H1 (cell line): ENCODE data around the gene CWC27. TPM values are rescaled to one million over a fixed set of nuclear protein-coding genes. Genes with fewer than 3 reads are reported as not detected.

Source experiments
- CTCF ChIA-PET: fragments of 300-600 bp; sonication (Branson Sonifier 250); formaldehyde crosslinking; loops from one replicate; lab custom pipeline; 2021; ENCODE audit not compliant: partially characterized antibody; lab: Charles Lee
- POLR2A ChIA-PET: fragments of 300-600 bp; sonication (Branson Sonifier 250); formaldehyde crosslinking; loops from one replicate; lab custom pipeline; 2021; ENCODE audit warnings: inconsistent platforms; ENCODE audit not compliant: partially characterized antibody; lab: Charles Lee
- DNase-seq, 2 experiments: peaks; one replicate each; pipeline versions ENCODE4 v3.0.0 to v3.0.0-alpha.2; 2010 to 2022; ENCODE audit warnings: low spot score in 2 of 2, low read depth in 1 of 2, mixed read lengths in 1 of 2
- FAIRE-seq: peaks from 2 replicates; lab custom pipeline; 2011; peaks lifted over from hg19 to GRCh38; lab: Jason Lieb, UNC
- H2AFZ ChIP-seq: 2 replicates; pipeline ENCODE4 v1.8.1; 2012; ENCODE audit warnings: low read length, inconsistent platforms
- H2AK5ac ChIP-seq: 2 replicates; pipeline ENCODE4 v1.6.1; 2013; ENCODE audit warnings: low read depth, low read length
- H2BK120ac ChIP-seq: replicated peaks from 2 replicates; pipeline ENCODE3; 2013; ENCODE audit warnings: low read depth, low read length, inconsistent platforms
- H2BK12ac ChIP-seq: 2 replicates; pipeline ENCODE4 v1.6.1; 2013; ENCODE audit warnings: low read depth, low read length
- H2BK15ac ChIP-seq: 2 replicates; pipeline ENCODE4 v1.6.1; 2013; ENCODE audit warnings: low read length
- H2BK20ac ChIP-seq: 2 replicates; pipeline ENCODE4 v1.6.1; 2013; ENCODE audit warnings: low read length
- H2BK5ac ChIP-seq: 2 replicates; pipeline ENCODE4 v1.6.1; 2013; ENCODE audit warnings: low read depth, low read length
- H3K14ac ChIP-seq: 2 replicates; pipeline ENCODE4 v1.6.1; 2013; ENCODE audit warnings: inconsistent platforms; ENCODE audit not compliant: insufficient read length
- H3K18ac ChIP-seq: 2 replicates; pipeline ENCODE4 v1.6.1; 2013; ENCODE audit warnings: low read length; ENCODE audit errors: extremely low read depth
- H3K23ac ChIP-seq: 2 replicates; pipeline ENCODE4 v1.6.1; 2013; ENCODE audit warnings: inconsistent platforms; ENCODE audit not compliant: insufficient read length
- H3K23me2 ChIP-seq: 2 replicates; pipeline ENCODE4 v1.6.1; 2013; ENCODE audit warnings: low read depth, low read length
- H3K27ac ChIP-seq: 2 replicates; pipeline ENCODE4 v1.6.1; 2011; ENCODE audit warnings: low read depth, low read length, inconsistent platforms
- H3K27me3 ChIP-seq, 4 experiments: replicated peaks in 1 of 4; 1 replicate in 1 of 4; 2 replicates in 3 of 4; pipeline versions ENCODE4 v1.6.1 to v1.8.1; 2011 to 2013; ENCODE audit warnings: low read length in 3 of 4, mild to moderate bottlenecking in 3 of 4, inconsistent platforms in 2 of 4, mixed read lengths in 2 of 4, moderate library complexity in 1 of 4; ENCODE audit not compliant: control insufficient read depth in 3 of 4, insufficient read depth in 3 of 4; ENCODE audit errors: extremely low read depth in 1 of 4
- H3K36me3 ChIP-seq, 4 experiments: 2 replicates each; pipeline versions ENCODE4 v1.6.1 to v1.8.1; 2011 to 2013; ENCODE audit warnings: mild to moderate bottlenecking in 4 of 4, low read length in 3 of 4, moderate library complexity in 2 of 4, control low read depth in 1 of 4, inconsistent platforms in 1 of 4; ENCODE audit not compliant: insufficient read depth in 4 of 4, control insufficient read depth in 2 of 4
- H3K4ac ChIP-seq: replicated peaks from 2 replicates; pipeline ENCODE3; 2013; ENCODE audit warnings: low read length, low read depth, mixed read lengths, inconsistent platforms; ENCODE audit not compliant: insufficient read length
- H3K4me1 ChIP-seq, 4 experiments: replicated peaks in 1 of 4; 1 replicate in 1 of 4; 2 replicates in 3 of 4; pipeline versions ENCODE4 v1.6.1 to v1.8.1; 2011 to 2013; ENCODE audit warnings: low read length in 3 of 4, inconsistent platforms in 2 of 4, mixed read lengths in 1 of 4; ENCODE audit not compliant: insufficient read depth in 4 of 4, control insufficient read depth in 3 of 4
- H3K4me2 ChIP-seq, 2 experiments: 2 replicates each; pipeline versions ENCODE4 v1.6.1 to v1.8.1; 2011 to 2013; ENCODE audit warnings: low read depth in 2 of 2, low read length in 2 of 2, control low read depth in 1 of 2, inconsistent platforms in 1 of 2, mild to moderate bottlenecking in 1 of 2; ENCODE audit not compliant: insufficient read depth in 1 of 2
- H3K4me3 ChIP-seq, 4 experiments: fragments of 200-600, 300-600 bp in 1 of 4; sonication (generic), shearing (Covaris generic), sonication (Bioruptor Twin) in 1 of 4; 2 replicates each; pipeline versions ENCODE4 v1.5.1 to v1.8.1; 2011 to 2016; ENCODE audit warnings: low read length in 4 of 4, low read depth in 3 of 4, control low read depth in 2 of 4, inconsistent platforms in 2 of 4, mild to moderate bottlenecking in 2 of 4, mixed read lengths in 1 of 4, moderate library complexity in 1 of 4; ENCODE audit not compliant: insufficient read depth in 2 of 4; ENCODE audit errors: extremely low read depth in 1 of 4
- H3K56ac ChIP-seq: replicated peaks from 2 replicates; pipeline ENCODE3; 2013; ENCODE audit warnings: low read depth, mild to moderate bottlenecking, mixed read lengths, low read length, inconsistent platforms; ENCODE audit not compliant: insufficient read length
- H3K79me1 ChIP-seq: 2 replicates; pipeline ENCODE4 v1.6.1; 2013; ENCODE audit warnings: low read depth, low read length, control low read depth
- H3K79me2 ChIP-seq, 2 experiments: 2 replicates each; pipeline versions ENCODE4 v1.6.1 to v1.8.1; 2012 to 2013; ENCODE audit warnings: low read length in 2 of 2, mild to moderate bottlenecking in 2 of 2, inconsistent platforms in 1 of 2; ENCODE audit not compliant: insufficient read depth in 2 of 2, control insufficient read depth in 1 of 2
- H3K9ac ChIP-seq, 4 experiments: replicated peaks in 1 of 4; 1 replicate in 1 of 4; 2 replicates in 3 of 4; pipeline versions ENCODE4 v1.6.1 to v1.8.1; 2011 to 2013; ENCODE audit warnings: low read depth in 3 of 4, low read length in 3 of 4, control low read depth in 2 of 4, mild to moderate bottlenecking in 2 of 4, moderate library complexity in 2 of 4, inconsistent platforms in 1 of 4; ENCODE audit errors: extremely low read depth in 1 of 4
- H3K9me3 ChIP-seq, 2 experiments: 2 replicates each; pipeline versions ENCODE4 v1.6.1 to v1.8.1; 2012 to 2013; ENCODE audit warnings: mild to moderate bottlenecking in 2 of 2, moderate library complexity in 2 of 2, control low read depth in 1 of 2, inconsistent platforms in 1 of 2, low read depth in 1 of 2, low read length in 1 of 2, mixed read lengths in 1 of 2; ENCODE audit not compliant: insufficient read depth in 2 of 2
- H4K20me1 ChIP-seq, 2 experiments: replicated peaks in 1 of 2; 2 replicates each; pipeline versions ENCODE3 to v1.8.1; 2011 to 2013; ENCODE audit warnings: inconsistent platforms in 2 of 2, low read length in 2 of 2, mild to moderate bottlenecking in 1 of 2; ENCODE audit not compliant: insufficient read depth in 2 of 2, control insufficient read depth in 1 of 2
- H4K5ac ChIP-seq: 2 replicates; pipeline ENCODE4 v1.6.1; 2013; ENCODE audit warnings: low read length, low read depth, mixed read lengths, inconsistent platforms; ENCODE audit not compliant: insufficient read length
- H4K8ac ChIP-seq: 2 replicates; pipeline ENCODE4 v1.8.0; 2013; ENCODE audit warnings: mild to moderate bottlenecking, moderate library complexity, low read length, inconsistent platforms; ENCODE audit not compliant: insufficient read depth; ENCODE audit errors: extremely low read depth
- H4K91ac ChIP-seq: replicated peaks from 2 replicates; pipeline ENCODE3; 2013; ENCODE audit warnings: low read length, mixed read lengths, inconsistent platforms; ENCODE audit not compliant: insufficient read length
- ATF3 ChIP-seq: IDR thresholded peaks from 2 replicates; pipeline ENCODE4 v1.6.1; 2011; ENCODE audit warnings: low read depth, mild to moderate bottlenecking, low read length; ENCODE audit not compliant: insufficient read depth
- BRCA1 ChIP-seq: IDR thresholded peaks from 2 replicates; pipeline ENCODE4 v1.6.1; 2012; ENCODE audit warnings: low read depth, low read length, improper control_type of control experiment
- EP300 ChIP-seq, 2 experiments: IDR thresholded peaks; 1 replicate in 1 of 2; 2 replicates in 1 of 2; pipeline ENCODE4 v1.6.1; 2011 to 2012; ENCODE audit warnings: low read depth in 2 of 2, low read length in 2 of 2, mild to moderate bottlenecking in 2 of 2, borderline replicate concordance in 1 of 2, inconsistent platforms in 1 of 2, moderate library complexity in 1 of 2
- JUND ChIP-seq: IDR thresholded peaks from 2 replicates; pipeline ENCODE4 v1.6.1; 2011; ENCODE audit warnings: mild to moderate bottlenecking, improper control_type of control experiment, low read length
- NANOG ChIP-seq: IDR thresholded peaks from 2 replicates; pipeline ENCODE4 v1.6.1; 2011; ENCODE audit warnings: low read length, low read depth, mild to moderate bottlenecking, inconsistent platforms; ENCODE audit not compliant: insufficient read depth, poor library complexity, severe bottlenecking
- NRF1 ChIP-seq: IDR thresholded peaks from 2 replicates; pipeline ENCODE4 v1.6.1; 2011; ENCODE audit warnings: mild to moderate bottlenecking, low read depth, low read length, improper control_type of control experiment
- PHF8 ChIP-seq: fragments of 200-600 bp; sonication (generic); conservative IDR thresholded peaks from 2 replicates; pipeline ENCODE4 v1.7.1; 2012; ENCODE audit warnings: low read depth, mild to moderate bottlenecking, inconsistent platforms, low read length, moderate library complexity
- RXRA ChIP-seq: IDR thresholded peaks from 2 replicates; pipeline ENCODE4 v1.6.1; 2011; ENCODE audit warnings: low read depth, mild to moderate bottlenecking, low read length, moderate library complexity; ENCODE audit not compliant: insufficient read depth
- SIN3A ChIP-seq, 2 experiments: IDR thresholded peaks in 1 of 2; conservative IDR thresholded peaks in 1 of 2; 2 replicates each; pipeline ENCODE4 v1.6.1; 2011 to 2012; ENCODE audit warnings: low read length in 2 of 2, improper control_type of control experiment in 1 of 2, low read depth in 1 of 2, mild to moderate bottlenecking in 1 of 2
- TAF1 ChIP-seq: IDR thresholded peaks from 2 replicates; pipeline ENCODE4 v1.6.1; 2011; ENCODE audit warnings: mild to moderate bottlenecking, low read depth, low read length
- TBP ChIP-seq: IDR thresholded peaks from 2 replicates; pipeline ENCODE4 v1.6.1; 2011; ENCODE audit warnings: low read depth, low read length, improper control_type of control experiment
- WGBS, 2 experiments: shearing (Covaris generic) in 1 of 2; methylation state at CpG; one replicate each; pipeline versions ENCODE4 v1.1.6 to v1.1.7; 2013 to 2015; ENCODE audit warnings: low lambda C conversion rate in 2 of 2, mixed read lengths in 2 of 2, inconsistent platforms in 1 of 2, low coverage in 1 of 2, missing lambda C conversion rate in 1 of 2; ENCODE audit not compliant: insufficient replicate concordance in 2 of 2, insufficient coverage in 1 of 2, insufficient read length in 1 of 2; ENCODE audit errors: extremely low coverage in 1 of 2, missing lambda C conversion rate in 1 of 2; 5-methylcytosine and 5-hydroxymethylcytosine counted together
- polyA plus RNA-seq, 7 experiments: library from polyadenylated mRNA; depleted of rRNA in 3 of 7; stranded (reverse) in 5 of 7; unstranded in 2 of 7; fragments of >200 nt in 5 of 7; fragments of 200-250 nt in 2 of 7; gene quantifications; 1 replicate in 5 of 7; 2 replicates in 1 of 7; 4 replicates in 1 of 7; pipeline versions ENCODE4 v1.2.1 to v1.2.3, GENCODE V29; 2011 to 2013; ENCODE audit warnings: missing spikeins in 2 of 7, mixed read lengths in 2 of 7
- total RNA-seq: library from RNA; stranded (reverse); fragmentation: NEBNext Ultra II Directional; extraction: Animal tissue kit (Norgen Biotek cat#: 25700); gene quantifications from 2 replicates; pipeline ENCODE4 v1.2.1, GENCODE V29; 2021

The CWC27 gene
- total and polyA plus RNA-seq, 2 of the 8 experiments (the other 6 are each of a cell fraction or from before 2014, with no cell fraction given): 24.9 to 43.4 TPM

- H3K23ac ChIP-seq: no peak overlapping the region
- H3K4me3 ChIP-seq: no peak overlapping the region
- no peaks in the 10 kb centered on the region for H3K79me2 ChIP-seq
- POLR2A ChIA-PET: no interaction called here
- no peak overlapping the region for H3K18ac ChIP-seq
- no peak overlapping the region for H4K8ac ChIP-seq
- H3K56ac ChIP-seq: no peak overlapping the region
- H3K9ac ChIP-seq: no peak overlapping the region
- no peaks in the 10 kb centered on the region for H3K4me1 ChIP-seq
- WGBS, 2 experiments: 85% methylated on average over 1 of the region's 1 CpG; no CpG with 5 or more reads in 1 of the 2 experiments
- no peaks in the 10 kb centered on the region for H3K36me3 ChIP-seq
- no peaks in the 10 kb centered on the region for H3K27me3 ChIP-seq
- no peak overlapping the region for H3K27ac ChIP-seq
- H2BK5ac ChIP-seq: no peak overlapping the region
- no peak overlapping the region for H2BK12ac ChIP-seq
- peaks cover 3% of the 10 kb centered on the region; the same call in 1 of the 2 replicates for H3K23me2 ChIP-seq
- FAIRE-seq (no peak), DNase-seq (no peak)
- no peaks in the 10 kb centered on the region for H3K9me3 ChIP-seq
- H4K20me1 ChIP-seq: no peaks in the 10 kb centered on the region
- no peak overlapping the region for H2AK5ac ChIP-seq
- H3K4ac ChIP-seq: no peak overlapping the region
- H3K4me2 ChIP-seq: no peak overlapping the region
- no peak overlapping the region for H4K5ac ChIP-seq
- no peak overlapping the region for H2BK120ac ChIP-seq
- CTCF ChIA-PET: interaction anchor here (1.2 kb wide), 1 partner anchor 55 kb away, joined by 3 read pairs; no protein-coding TSS in a partner anchor
- no peak overlapping the region for H2AFZ ChIP-seq
- no peak overlapping the region for H4K91ac ChIP-seq
- no peak overlapping the region for H3K14ac ChIP-seq
- no peak overlapping the region for H2BK15ac ChIP-seq
- no peaks in the 10 kb centered on the region for H3K79me1 ChIP-seq
- no peak overlapping the region for H2BK20ac ChIP-seq
- TF ChIP-seq NRF1: no peak
- TF ChIP-seq TAF1: no peak
- TF ChIP-seq PHF8: no peak
- no peak for TF ChIP-seq JUND
- TF ChIP-seq BRCA1: no peak
- no peak for TF ChIP-seq NANOG
- TF ChIP-seq TBP: no peak
- no peak for TF ChIP-seq SIN3A (conservative IDR thresholded peaks at IDR 0.05 in 1 of 2, IDR thresholded peaks at IDR 0.05 in 1 of 2; ENCODE audit: low read depth in 1 of 2, low read length in 2 of 2)
- no peak for TF ChIP-seq RXRA
- TF ChIP-seq ATF3: no peak
- no peak for TF ChIP-seq EP300 (IDR thresholded peaks at IDR 0.05; ENCODE audit: borderline replicate concordance in 1 of 2, low read depth in 2 of 2, low read length in 2 of 2)
These were observed 112.1 kb downstream of the CWC27 start for GRCh38 chr5:64880821-64881220.
